Amniotic stem cell (primary cell): ENCODE results near the gene NRARP.

Experiments
- DNase-seq: peaks from one replicate; lab custom pipeline; 2025; lab: John Stamatoyannopoulos, UW

NRARP gene

DNA sequence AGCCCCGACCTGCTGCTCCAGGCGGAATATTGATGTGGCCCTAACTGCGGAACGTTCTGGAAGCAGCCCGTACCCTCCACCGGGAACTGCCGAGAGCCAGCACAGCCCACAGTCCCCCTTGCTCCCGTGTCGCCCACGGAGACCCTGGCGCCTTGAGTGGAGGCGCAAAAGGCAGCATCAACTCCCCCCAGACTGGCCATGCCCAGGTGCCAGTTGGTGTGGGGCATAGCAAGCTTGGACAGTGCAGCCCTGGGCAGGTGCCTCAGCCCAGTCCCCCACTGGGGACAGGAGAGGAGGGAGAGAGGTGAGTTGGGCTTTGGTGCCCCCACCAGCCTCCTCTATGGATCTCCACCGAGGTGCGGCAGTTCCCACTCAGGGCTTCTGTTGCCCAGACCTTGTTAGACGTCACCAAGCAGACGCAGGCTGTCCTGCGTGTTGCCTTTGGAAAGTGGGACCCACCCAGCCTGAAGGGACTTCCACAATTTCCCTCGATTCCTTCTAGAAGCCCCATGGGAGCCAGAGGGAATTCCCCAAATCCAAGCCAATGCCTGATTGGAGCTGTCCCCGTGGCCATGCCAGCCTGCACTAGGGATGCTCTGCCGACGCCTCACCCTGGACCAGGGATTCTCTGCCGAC, 19.8 kb upstream of the NRARP start:
- DNase-seq: no peak

DNA sequence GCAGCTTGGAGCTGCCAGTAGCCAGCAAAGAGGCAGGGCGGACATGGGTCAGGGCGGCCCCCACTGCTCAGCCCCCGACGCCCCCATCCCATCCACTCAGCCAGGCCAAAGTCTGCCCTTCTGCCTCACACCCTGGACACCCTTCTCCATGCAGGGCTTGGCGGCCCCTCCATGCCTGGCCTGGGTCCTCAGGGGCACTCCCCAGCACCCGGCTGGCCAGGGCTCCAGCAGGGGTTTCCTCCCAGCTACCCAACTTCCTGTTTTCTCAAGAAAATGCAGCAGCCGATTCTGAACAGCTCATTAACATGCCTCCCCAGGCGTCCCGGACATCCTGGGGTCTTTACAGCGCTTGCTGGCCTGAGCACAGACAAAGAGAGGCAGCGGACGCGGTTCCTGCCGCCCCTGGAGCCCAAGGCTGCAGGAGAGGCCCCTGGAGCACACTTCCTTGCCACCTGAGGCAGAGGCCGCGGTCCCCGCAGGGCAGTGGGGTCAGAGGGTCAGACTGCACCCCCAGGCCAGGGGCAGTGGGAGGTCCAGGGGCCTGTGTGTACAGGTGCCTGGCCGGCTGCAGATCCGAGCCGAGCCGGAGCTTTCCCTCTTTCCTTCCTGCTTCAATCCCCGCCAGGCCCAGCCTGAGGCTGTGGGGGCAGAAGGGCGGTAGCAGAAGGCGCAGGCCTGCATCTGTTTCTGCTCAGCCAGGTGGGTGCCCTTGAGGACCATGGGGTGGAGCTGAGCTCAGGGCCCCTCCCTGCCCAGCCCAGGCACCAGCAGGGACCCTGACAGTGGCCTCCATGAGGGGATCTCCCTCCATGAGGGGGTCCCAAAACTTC, 18.7 kb upstream of the NRARP start:
- no peak for DNase-seq

GRCh38 chr9:137319739-137320551, 17.9 kb upstream of the NRARP start:
- no peak for DNase-seq

- DNase-seq: no peak
Observed at GRCh38 chr9:137319011-137319738, 17.1 kb upstream of the NRARP start.

DNA sequence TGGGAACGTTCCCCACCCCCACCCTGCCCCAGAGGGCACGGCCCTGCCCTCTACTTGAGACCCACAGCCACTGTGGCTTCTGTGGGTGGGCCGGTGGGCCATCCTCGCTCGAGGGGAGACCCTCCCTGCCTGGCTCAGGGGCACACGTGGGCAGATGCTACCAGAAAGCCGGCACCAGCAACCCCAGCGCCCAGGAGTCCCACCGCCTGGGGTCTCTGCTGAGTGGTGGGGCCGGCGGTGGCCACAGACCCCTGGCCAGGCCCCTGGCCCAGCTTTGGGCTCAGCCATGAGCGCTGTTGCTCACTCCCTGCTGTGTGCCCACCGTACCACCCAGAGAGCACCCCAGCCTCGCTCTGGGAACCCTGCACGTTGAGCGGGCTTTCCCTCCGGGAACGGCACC, 16.5 kb upstream of the NRARP start:
- DNase-seq: no peak

DNA sequence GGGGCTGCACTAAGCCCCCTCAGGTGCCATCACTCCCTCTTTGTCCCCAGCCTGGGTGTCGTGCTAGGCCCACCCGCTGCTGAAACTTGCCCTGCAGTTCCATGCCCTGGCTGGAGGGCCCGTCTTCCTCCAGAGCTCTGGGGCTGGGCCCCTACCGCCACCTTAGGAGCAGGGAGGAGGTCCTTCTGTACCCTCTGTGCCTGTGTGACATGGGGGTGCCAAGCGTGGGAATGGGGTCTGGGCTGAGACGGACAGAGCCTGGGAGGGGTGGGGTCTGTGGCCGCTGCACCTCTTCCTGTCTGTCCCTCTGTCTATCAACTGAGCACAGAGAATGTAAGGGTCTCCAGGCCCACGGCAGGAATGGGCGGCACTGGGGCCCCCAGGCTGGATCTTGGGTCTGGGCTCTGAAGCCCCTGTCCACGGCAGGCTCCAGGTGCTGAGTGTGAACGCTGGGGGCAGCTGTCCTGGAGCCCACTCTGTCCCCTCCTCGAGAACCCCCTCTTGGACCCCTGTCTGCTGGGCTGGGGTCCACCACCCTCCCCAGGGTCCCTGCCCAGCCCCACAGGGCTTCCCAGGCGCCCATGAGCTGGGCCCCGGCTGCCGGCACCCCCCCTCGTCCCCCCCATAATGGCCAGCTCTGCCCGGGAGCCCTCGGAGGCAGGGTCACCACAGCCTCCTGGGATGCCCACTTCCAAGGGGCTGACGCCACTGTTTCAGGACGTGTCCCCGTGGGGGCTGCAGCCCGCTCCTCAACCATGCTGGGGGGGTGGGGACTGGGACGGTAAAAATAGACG, 15.8 kb upstream of the NRARP start:
- no peak for DNase-seq

GRCh38 chr9:137317021-137317717, 15.1 kb upstream of the NRARP start:
- no peak for DNase-seq

GRCh38 chr9:137316012-137316981, 14.2 kb upstream of the NRARP start:
- no peak for DNase-seq

- no peak for DNase-seq
Observed at GRCh38 chr9:137315581-137316011, 13.5 kb upstream of the NRARP start.

DNA sequence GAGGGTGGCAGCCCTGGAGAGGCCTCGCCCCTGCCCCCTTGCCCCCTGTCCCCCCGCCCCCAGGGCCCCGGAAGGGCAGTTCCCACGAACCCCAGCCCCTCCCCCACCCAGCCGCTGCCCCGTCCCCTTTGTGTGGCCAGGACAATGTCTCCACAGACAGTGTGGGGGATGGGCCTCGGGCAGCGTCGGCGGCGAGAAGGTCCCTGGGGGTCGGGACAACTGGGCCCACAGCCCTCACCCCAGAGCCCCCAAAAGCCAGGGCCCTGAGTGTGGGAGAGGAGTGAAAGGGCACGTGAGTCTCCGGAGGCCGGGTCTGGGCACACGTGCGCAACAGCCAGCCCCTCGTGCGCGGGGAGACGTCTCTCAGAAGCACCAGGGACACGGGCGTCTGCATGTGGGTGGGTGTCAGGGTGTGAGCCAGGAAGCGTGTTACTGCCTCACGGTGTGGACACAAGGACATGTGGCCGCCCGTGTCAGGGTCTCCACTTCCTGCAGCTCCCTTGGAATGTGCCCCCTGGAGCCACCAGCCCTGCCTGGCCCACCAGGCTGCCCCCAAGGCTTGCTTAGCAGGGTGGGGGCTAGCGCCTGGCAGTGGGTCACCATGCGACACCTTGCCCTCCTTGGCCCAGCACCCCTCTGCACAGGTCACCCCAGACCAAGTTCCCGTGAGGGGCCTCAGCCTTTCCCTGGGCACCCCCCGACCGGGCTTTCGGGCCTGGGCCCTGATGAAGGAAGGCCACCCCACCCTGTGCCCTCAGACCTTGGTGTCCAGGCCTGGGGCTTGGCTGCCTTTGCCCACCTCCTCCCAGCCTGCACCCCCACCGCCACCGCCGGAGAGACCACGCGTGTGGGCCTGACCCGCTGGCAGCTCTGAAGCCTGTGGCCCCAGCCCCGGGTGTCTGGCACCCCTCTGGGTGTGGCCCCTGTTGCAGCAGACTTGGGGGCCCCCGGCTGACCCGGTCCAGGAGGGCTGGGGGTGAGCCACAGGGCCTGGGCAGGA, 12.8 kb upstream of the NRARP start:
- DNase-seq: no peak

DNA sequence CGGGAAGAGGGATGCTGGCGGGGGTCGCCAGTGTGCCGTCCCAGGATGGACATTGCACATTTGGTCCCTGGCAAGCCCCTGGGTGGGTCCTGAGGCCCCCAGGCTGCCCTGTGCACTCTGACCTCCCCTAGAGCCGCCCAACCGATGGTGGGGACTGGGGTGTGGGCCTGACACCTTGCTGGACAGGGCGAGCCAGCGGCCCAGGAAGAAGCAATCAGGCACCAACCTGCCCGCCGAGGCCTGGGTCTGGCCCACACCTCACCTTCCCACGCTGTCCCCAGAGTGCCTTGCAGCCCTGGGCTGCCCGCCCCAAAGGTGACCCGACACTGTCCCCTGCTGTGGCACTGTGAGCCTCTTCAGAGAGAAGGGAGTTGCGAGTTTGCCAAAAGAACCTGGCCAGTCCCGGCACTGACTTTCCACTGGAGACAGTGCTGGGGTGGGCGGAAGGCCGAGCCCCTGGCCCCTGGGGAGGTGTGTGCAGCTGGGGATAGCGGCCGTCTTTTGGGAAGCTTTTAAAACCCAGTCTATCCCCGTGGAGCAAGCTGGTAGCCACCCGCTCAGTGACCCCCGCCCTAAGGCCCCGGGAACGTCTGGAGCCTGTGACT, 12.0 kb upstream of the NRARP start:
- DNase-seq: no peak

- no peak for DNase-seq
Observed at GRCh38 chr9:137313326-137313936, 11.4 kb upstream of the NRARP start.

GRCh38 chr9:137312852-137313325, 10.8 kb upstream of the NRARP start:
- no peak for DNase-seq

DNA sequence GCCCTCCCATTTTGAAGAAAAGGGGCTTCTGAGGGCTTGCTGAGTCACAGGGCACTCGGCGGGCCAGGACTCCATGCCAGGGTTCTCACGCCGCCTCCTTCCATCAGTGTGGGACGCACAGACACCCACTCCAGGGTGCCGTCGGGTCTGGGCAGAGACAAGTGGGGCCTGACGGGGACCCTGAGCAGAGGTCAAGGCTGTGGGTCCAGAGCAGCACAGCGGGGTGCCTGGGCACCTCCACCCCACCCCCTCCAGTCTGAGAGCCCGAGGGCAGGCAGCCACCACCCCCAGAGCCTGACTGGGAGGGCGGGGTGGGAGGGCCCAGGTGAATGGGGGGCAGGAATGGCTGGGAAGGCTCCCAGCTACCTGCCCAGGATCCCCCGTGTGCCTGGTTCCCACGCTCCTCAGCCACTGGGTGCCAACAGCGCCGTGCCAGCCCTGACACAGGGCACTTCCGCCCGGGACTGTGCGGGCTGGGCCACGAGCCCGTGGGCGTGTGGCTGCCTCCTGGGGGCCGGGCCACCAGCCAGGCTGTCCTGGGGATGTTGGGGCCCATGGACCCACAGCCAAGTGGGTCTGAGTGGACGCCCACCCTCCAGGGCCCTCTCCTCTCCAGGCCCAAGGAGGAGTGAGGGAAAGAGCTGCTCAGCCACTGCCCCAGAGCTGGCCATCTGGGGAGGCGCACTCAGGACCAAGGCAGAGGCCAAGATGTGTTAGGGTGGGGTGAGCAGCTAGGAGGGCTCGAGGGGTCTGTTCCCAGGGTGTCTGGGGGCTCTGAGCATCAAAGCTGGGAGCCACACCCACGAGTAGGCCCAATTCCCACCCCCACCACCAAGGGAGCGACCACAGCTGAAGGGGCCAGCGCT, 10.1 kb upstream of the NRARP start:
- no peak for DNase-seq

GRCh38 chr9:137311171-137311985, 9.3 kb upstream of the NRARP start:
- no peak for DNase-seq
